GM21360 (cell line): ENCODE data around the gene PTPRF.
"Not testable (repeated sequence)": the region's sequence is repeated elsewhere in the genome, so short reads cannot be mapped to it uniquely, and the experiment has no call there.

Experiments used
- ATAC-seq: cut with Tn5 transposase; IDR thresholded peaks from one replicate; pipeline ENCODE4 v1.9.1; 2021; ENCODE audit warnings: mild to moderate bottlenecking, moderate library complexity; ENCODE audit not compliant: unreplicated experiment

PTPRF gene

GRCh38 chr1:43530483-43531106, at the start of gene PTPRF:
PTPRF (plus strand) TSS chr1:43530883; CDS start chr1:43545076, 14,193 bp downstream.
- ATAC-seq, result no peak

- ATAC-seq, result no peak
These were observed 49.2 kb upstream of the PTPRF start for GRCh38 chr1:43481491-43481890.

GRCh38 chr1:43482215-43482614, 48.5 kb upstream of the PTPRF start:
- no peak for ATAC-seq

GRCh38 chr1:43484367-43484766, 46.3 kb upstream of the PTPRF start:
- no peak for ATAC-seq

- no peak for ATAC-seq
These were observed 42.5 kb upstream of the PTPRF start for GRCh38 chr1:43488165-43488564.

GRCh38 chr1:43491061-43491460, 39.6 kb upstream of the PTPRF start:
- no peak for ATAC-seq

- no peak for ATAC-seq
These were observed 37.9 kb upstream of the PTPRF start for GRCh38 chr1:43492826-43493225.

GRCh38 chr1:43493661-43494450, 36.8 kb upstream of the PTPRF start:
- ATAC-seq, result no peak

GRCh38 chr1:43495204-43495603, 35.5 kb upstream of the PTPRF start:
- no peak for ATAC-seq

GRCh38 chr1:43499898-43500297, 30.8 kb upstream of the PTPRF start:
- no peak for ATAC-seq

GRCh38 chr1:43501806-43502205, 28.9 kb upstream of the PTPRF start:
- ATAC-seq, result not testable (repeated sequence)

- ATAC-seq, result no peak
These were observed 27.1 kb upstream of the PTPRF start for GRCh38 chr1:43503534-43503933.

GRCh38 chr1:43505077-43505780, 25.5 kb upstream of the PTPRF start:
- no peak for ATAC-seq

- ATAC-seq, result no peak
These were observed 24.4 kb upstream of the PTPRF start for GRCh38 chr1:43506233-43506632.

- no peak for ATAC-seq
These were observed 23.1 kb upstream of the PTPRF start for GRCh38 chr1:43507296-43508295.

- no peak for ATAC-seq
These were observed 21.5 kb upstream of the PTPRF start for GRCh38 chr1:43509007-43509739.

- ATAC-seq, result no peak
These were observed 20.8 kb upstream of the PTPRF start for GRCh38 chr1:43509740-43510375.

GRCh38 chr1:43510621-43511020, 20.1 kb upstream of the PTPRF start:
- ATAC-seq, result no peak

GRCh38 chr1:43511394-43511793, 19.3 kb upstream of the PTPRF start:
- no peak for ATAC-seq
